Measurements from ENCODE around the gene TDRD10. TPM values are rescaled to one million over a fixed set of nuclear protein-coding genes. Genes with fewer than 3 reads are reported as not detected.
A peak's percentile ranks its signal among the peaks of the same experiment; 100 is the strongest.

Gene TDRD10, protein sequence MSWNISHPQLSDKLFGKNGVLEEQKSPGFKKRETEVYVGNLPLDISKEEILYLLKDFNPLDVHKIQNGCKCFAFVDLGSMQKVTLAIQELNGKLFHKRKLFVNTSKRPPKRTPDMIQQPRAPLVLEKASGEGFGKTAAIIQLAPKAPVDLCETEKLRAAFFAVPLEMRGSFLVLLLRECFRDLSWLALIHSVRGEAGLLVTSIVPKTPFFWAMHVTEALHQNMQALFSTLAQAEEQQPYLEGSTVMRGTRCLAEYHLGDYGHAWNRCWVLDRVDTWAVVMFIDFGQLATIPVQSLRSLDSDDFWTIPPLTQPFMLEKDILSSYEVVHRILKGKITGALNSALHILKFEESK
- total RNA-seq, result under 1 TPM in 1 of 3 donors, not detected in 2; 0.38 TPM
- not detected for total RNA-seq (2013)

GRCh38 chr1:154502066-154502743 is at the start of gene TDRD10, which contains the start of gene SHE:
Gene TDRD10, plus strand, starts transcription at chr1:154502219. Its CDS starts 4,685 bp downstream, at chr1:154506904.
Gene SHE, minus strand, starts transcription at chr1:154502412. Its CDS starts 386 bp downstream, at chr1:154502026.
- peaks cover 29% of the 10 kb centered on the region for H3K27me3 ChIP-seq (ENCODE audit: control insufficient read depth, insufficient read depth, low read length)

GRCh38 chr1:154453161-154453560 is 48.9 kb upstream of the TDRD10 start:
- no peak overlapping the region for H3K4me3 ChIP-seq (ENCODE audit: low read length)
- intact Hi-C loops (cut with micrococcal nuclease), result no loop called here
- peaks cover 8% of the 10 kb centered on the region for H3K4me1 ChIP-seq (ENCODE audit: control insufficient read depth, insufficient read depth, low read length)
- TF ChIP-seq CTCF (IDR thresholded peaks at IDR 0.05), result no peak
- H3K27ac ChIP-seq (ENCODE audit: low read length), result no peak overlapping the region
- 96% methylated on average over 5 of the region's 5 CpGs for WGBS (ENCODE audit: insufficient coverage)
- H3K4me1 Mint-ChIP-seq, result peaks cover 0 to 10% of the 10 kb centered on the region in 2 donors
- H3K27me3 ChIP-seq (ENCODE audit: control insufficient read depth, insufficient read depth, low read length), result no peaks in the 10 kb centered on the region
- DNase-seq, result no peak
- no peak overlapping the region for H3K27ac Mint-ChIP-seq
- no peaks in the 10 kb centered on the region for H3K36me3 ChIP-seq (ENCODE audit: control insufficient read depth, insufficient read depth, low read length)
- no peak overlapping the region for H3K4me3 Mint-ChIP-seq
- H3K36me3 Mint-ChIP-seq, result no peaks in the 10 kb centered on the region
- peaks cover 20 to 30% of the 10 kb centered on the region in 2 donors for H3K27me3 Mint-ChIP-seq (ENCODE audit: low read depth in 2 of 2)
- H3K9me3 ChIP-seq (ENCODE audit: control insufficient read depth, insufficient read depth, low read length), result no peaks in the 10 kb centered on the region
- H3K9me3 Mint-ChIP-seq, result no peaks in the 10 kb centered on the region
- ATAC-seq, result no peak

More at GRCh38 chr1:154502066-154502743, at the start of gene TDRD10, which contains the start of gene SHE:
- H3K4me3 Mint-ChIP-seq, result peak within 1 kb of the TSS; percentile 79
- no peak for TF ChIP-seq CTCF (IDR thresholded peaks at IDR 0.05)
- H3K27me3 Mint-ChIP-seq (ENCODE audit: low read depth in 2 of 2), result peaks cover 45 to 60% of the 10 kb centered on the region in 2 donors
- no peaks in the 10 kb centered on the region for H3K9me3 Mint-ChIP-seq
- intact Hi-C loops (cut with micrococcal nuclease), result no loop called here
- 3% methylated on average over 90 of the region's 90 CpGs for WGBS (ENCODE audit: insufficient coverage)
- no peaks in the 10 kb centered on the region for H3K36me3 ChIP-seq (ENCODE audit: control insufficient read depth, insufficient read depth, low read length)
- H3K36me3 Mint-ChIP-seq, result no peaks in the 10 kb centered on the region
- DNase-seq, result peak; percentile 26 to 32
- no peak within 1 kb of the TSS for H3K27ac ChIP-seq (ENCODE audit: low read length)
- peaks cover 15% of the 10 kb centered on the region in 2 donors for H3K4me1 Mint-ChIP-seq
- ATAC-seq, result peak; percentile 57 to 72 (median 66)
- no peak within 1 kb of the TSS for H3K4me3 ChIP-seq (ENCODE audit: low read length)
- H3K9me3 ChIP-seq (ENCODE audit: control insufficient read depth, insufficient read depth, low read length), result no peaks in the 10 kb centered on the region
- H3K4me1 ChIP-seq (ENCODE audit: control insufficient read depth, insufficient read depth, low read length), result peaks cover 11% of the 10 kb centered on the region
- H3K27ac Mint-ChIP-seq, result no peak within 1 kb of the TSS

DNA sequence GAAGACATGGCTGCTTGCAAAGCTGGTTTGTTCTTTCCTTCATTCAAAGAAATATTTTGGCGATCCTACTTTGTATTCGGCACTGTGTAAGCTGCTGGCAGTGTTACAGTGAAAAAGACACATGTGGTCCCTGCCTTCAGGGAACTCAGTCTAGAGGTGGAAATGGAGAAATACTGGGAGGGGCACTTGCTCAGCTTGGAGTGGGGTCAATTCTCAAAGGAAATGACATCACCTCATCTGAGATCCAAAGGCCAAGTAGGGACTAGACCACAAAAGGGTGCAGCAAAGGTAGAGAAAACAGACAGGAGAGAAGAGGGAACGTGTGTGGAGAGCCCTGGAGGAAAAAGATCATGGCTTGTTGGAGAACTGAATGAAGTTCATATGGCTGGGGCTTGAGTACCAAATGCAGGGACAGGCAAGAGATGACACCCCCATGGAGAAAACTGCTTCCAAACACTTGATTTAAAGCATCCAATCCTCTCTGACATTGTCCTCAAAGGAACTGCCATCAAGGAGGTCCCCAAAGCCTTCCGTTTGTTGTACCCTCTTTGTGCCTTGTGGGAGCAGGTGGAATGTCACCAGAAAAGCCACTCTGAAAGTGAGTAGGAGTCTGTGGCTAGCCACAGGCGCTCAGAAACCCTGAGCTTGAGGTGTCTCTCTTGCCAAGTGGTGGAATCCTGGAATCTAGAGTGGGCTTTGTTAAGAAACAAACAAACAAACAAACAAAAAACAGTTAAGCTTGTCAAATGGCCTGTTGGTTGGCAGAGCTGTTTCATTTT is 48.3 kb upstream of the TDRD10 start:
- 67% methylated on average over 5 of the region's 5 CpGs for WGBS (ENCODE audit: insufficient coverage)
- no peak overlapping the region for H3K4me3 ChIP-seq (ENCODE audit: low read length)
- no peaks in the 10 kb centered on the region for H3K9me3 ChIP-seq (ENCODE audit: control insufficient read depth, insufficient read depth, low read length)
- no peaks in the 10 kb centered on the region for H3K27me3 ChIP-seq (ENCODE audit: control insufficient read depth, insufficient read depth, low read length)
- Mint-ChIP-seq H3K27ac (no peak overlapping the region), H3K4me3 (no peak overlapping the region), H3K4me1 (peaks cover 0 to 10% of the 10 kb centered on the region in 2 donors), H3K27me3 (ENCODE audit: low read depth in 2 of 2) (peaks cover 20 to 30% of the 10 kb centered on the region in 2 donors), H3K36me3 (no peaks in the 10 kb centered on the region), H3K9me3 (no peaks in the 10 kb centered on the region)
- H3K27ac ChIP-seq (ENCODE audit: low read length), result no peak overlapping the region
- no peak for DNase-seq
- TF ChIP-seq CTCF (IDR thresholded peaks at IDR 0.05), result no peak
- intact Hi-C loops (cut with micrococcal nuclease), result no loop called here
- no peaks in the 10 kb centered on the region for H3K36me3 ChIP-seq (ENCODE audit: control insufficient read depth, insufficient read depth, low read length)
- peaks cover 8% of the 10 kb centered on the region for H3K4me1 ChIP-seq (ENCODE audit: control insufficient read depth, insufficient read depth, low read length)
- no peak for ATAC-seq
